Subcutaneous adipose tissue (tissue), 4 donors: ENCODE data around the gene CACNA2D2. TPM values are rescaled to one million over a fixed set of nuclear protein-coding genes. Genes with fewer than 3 reads are reported as not detected.

Source experiments
- CTCF ChIP-seq: fragments of 450-650 bp; IDR thresholded peaks from one replicate; pipeline ENCODE4 v1.5.1; 2016; ENCODE audit warnings: low read depth, mild to moderate bottlenecking, control low read depth, antibody characterized with exemption, moderate library complexity
- total RNA-seq, 4 donors: library from RNA; depleted of rRNA; stranded (reverse); fragments of >200 nt; gene quantifications; one replicate each; pipeline ENCODE4 v1.1.0, GENCODE V29; 2016

CACNA2D2 gene
- total RNA-seq, 4 donors from 2014 or later, result 0.65 to 1.7 (median 0.66) TPM; not detected in 1

- TF ChIP-seq CTCF, result no peak
Observed at GRCh38 chr3:50350213-50350526, 153.3 kb downstream of the CACNA2D2 start.

GRCh38 chr3:50347187-50347813 is 156.1 kb downstream of the CACNA2D2 start:
- TF ChIP-seq CTCF, result no peak

- no peak for TF ChIP-seq CTCF
Observed at GRCh38 chr3:50345586-50346234, 157.7 kb downstream of the CACNA2D2 start, which contains the start of gene ZMYND10. ZMYND10 (minus strand) TSS chr3:50345732; CDS start chr3:50345579, 153 bp downstream.

GRCh38 chr3:50345008-50345407 is 158.4 kb downstream of the CACNA2D2 start:
- TF ChIP-seq CTCF, result no peak

GRCh38 chr3:50342813-50343633 is 160.4 kb downstream of the CACNA2D2 start:
- TF ChIP-seq CTCF, result no peak

- no peak for TF ChIP-seq CTCF
Observed at GRCh38 chr3:50341996-50342650, 161.3 kb downstream of the CACNA2D2 start.

GRCh38 chr3:50341537-50341936 is 161.9 kb downstream of the CACNA2D2 start:
- TF ChIP-seq CTCF, result no peak
